Stromal cell of bone marrow (primary cell): ENCODE results near the gene LRP3.

Source experiments
- DNase-seq: peaks from one replicate; pipeline ENCODE4 v3.0.0-alpha.2; 2012; ENCODE audit warnings: low read depth

Gene LRP3

DNA sequence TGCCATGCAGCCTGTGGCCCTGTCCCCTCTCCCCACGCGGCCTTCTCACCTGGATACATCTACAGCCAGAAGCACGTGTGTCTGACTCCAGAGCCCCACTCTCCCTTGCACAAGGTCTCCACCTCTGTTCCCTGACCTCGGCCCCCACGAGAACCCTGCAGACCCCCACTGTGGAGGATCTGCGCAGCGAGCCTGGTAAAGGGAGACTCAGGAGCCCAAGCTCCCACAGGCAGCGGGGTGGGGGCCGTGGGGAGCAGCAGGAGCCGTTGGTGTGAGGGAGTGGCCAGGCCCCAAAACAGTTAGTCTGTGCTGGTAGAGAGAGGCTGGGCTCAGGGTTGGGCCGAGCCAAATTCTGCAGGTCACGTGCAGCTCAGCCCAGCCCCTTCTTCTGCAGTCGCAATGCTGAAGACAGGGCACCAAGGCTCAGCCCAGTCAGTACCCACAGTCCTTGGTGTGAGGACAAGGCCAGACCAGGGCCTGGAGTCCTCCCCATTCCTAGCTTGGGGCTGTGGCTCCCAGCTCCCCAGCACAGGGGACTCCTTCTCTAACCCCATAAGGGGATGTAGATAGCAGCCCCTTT is 60.2 kb downstream of the LRP3 start:
- DNase-seq = no peak

- DNase-seq = no peak
Measured at GRCh38 chr19:33255781-33256180, 61.7 kb downstream of the LRP3 start.

DNA sequence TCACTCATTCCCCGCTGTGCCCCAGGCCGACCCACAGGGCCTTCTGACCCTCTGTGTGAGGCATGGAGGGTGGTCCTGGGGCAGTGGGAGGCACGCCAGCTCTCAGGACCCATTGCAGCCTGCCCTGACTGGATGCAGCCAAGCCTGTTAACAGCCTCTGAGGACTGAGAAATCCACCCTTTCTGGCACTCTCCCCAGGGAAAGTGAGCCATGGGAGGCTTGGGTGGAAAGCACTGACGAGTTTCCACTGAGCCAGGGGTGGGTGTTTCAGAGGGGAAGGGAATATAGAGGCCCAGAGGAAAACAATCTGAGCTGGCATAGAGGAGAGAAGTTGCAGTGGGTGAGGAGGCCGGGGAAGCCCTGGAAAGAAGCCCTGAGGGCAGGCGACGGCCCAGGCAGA is 62.1 kb downstream of the LRP3 start:
- DNase-seq = no peak

DNA sequence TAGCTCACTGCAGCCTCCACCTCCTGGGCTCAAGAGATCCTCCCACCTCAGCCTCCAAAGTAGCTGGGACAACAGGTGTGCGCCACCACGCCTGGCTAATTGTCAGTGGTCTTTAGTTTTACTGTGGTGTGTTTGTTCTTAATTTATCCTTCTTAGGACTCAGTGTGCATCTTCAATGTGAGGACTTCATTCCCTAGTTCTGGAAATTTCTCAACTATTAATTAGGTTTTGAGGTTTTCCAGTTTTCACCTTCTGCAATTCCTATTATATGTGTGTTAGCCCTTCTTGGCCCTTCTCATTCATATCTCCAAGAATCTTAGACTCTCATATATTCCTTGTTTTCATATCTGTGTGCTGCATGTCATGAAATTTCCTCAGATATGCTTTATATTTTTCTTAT is 63.7 kb downstream of the LRP3 start:
- no peak for DNase-seq
